ENCODE measurements around the gene PMEPA1. TPM values are rescaled to one million over a fixed set of nuclear protein-coding genes. Genes with fewer than 3 reads are reported as not detected.
A peak's percentile ranks its signal among the peaks of the same experiment; 100 is the strongest.

PMEPA1 gene
- total and polyA plus RNA-seq, 4 donors = 14.3 to 30.5 (median 19.7) TPM

DNA sequence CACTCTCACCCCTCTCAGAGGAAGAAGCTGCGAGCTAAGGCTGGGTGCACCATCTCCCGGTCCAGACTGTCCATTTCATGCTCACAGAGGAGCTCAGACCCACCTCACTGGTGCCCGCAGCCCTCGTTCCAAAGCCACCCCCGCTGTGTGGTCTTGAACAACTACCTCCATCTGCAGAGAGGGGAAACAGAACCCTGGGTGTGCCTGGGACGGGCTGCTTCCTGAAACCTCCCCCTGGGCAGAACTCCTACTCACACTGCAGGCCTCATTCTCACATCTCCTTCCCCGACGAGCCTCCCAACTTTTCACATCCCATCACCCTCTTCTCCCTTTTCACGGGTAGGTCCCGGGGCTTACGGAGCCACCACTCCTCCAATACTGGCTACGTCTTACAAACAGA lies 18.1 kb downstream of the PMEPA1 start:
- H3K4me1 ChIP-seq (ENCODE audit: control insufficient read depth, insufficient read depth, low read length) = peaks cover 73% of the 10 kb centered on the region
- 68% methylated on average over 10 of the region's 12 CpGs for WGBS (ENCODE audit: insufficient coverage)
- H3K27ac ChIP-seq (ENCODE audit: low read depth, low read length) = no peak overlapping the region
- DNase-seq (ENCODE audit: low read depth in 4 of 6, low spot score in 6 of 6) = no peak
- peaks cover 12% of the 10 kb centered on the region for H3K36me3 ChIP-seq (ENCODE audit: control insufficient read depth, insufficient read depth, low read length)
- H3K27me3 ChIP-seq (ENCODE audit: control insufficient read depth, insufficient read depth, low read length) = no peaks in the 10 kb centered on the region
- H3K4me3 ChIP-seq (ENCODE audit: low read depth, low read length) = no peak overlapping the region
- no peaks in the 10 kb centered on the region for H3K9me3 ChIP-seq (ENCODE audit: control insufficient read depth, insufficient read depth, low read length)

DNA sequence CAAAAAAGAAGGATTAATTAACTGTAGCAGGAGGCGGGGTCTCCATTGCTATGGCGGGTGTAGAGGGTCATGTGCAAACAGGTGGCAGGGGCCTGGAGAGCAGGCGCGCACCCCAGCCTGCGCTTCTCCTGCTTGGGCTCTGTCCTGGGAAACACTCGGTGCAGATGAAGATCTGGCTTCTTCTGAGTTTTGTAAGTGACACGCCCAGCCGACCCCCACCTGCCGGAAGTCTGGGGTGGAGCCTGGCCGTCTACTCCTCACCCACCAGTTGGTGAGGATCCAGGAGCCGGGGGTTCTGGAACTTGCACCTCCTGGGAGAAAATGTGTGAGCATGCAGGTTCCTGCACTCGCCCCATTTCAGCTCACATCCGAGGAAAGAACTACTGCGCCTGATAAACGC lies 19.3 kb downstream of the PMEPA1 start:
- Histone ChIP-seq H3K9me3 (ENCODE audit: control insufficient read depth, insufficient read depth, low read length) (no peaks in the 10 kb centered on the region), H3K4me3 (ENCODE audit: low read depth, low read length) (no peak overlapping the region), H3K36me3 (ENCODE audit: control insufficient read depth, insufficient read depth, low read length) (peaks cover 12% of the 10 kb centered on the region), H3K27ac (ENCODE audit: low read depth, low read length) (no peak overlapping the region), H3K4me1 (ENCODE audit: control insufficient read depth, insufficient read depth, low read length) (peaks cover 76% of the 10 kb centered on the region), H3K27me3 (ENCODE audit: control insufficient read depth, insufficient read depth, low read length) (no peaks in the 10 kb centered on the region)
- no peak for DNase-seq (ENCODE audit: low read depth in 4 of 6, low spot score in 6 of 6)
- 89% methylated on average over 7 of the region's 15 CpGs for WGBS (ENCODE audit: insufficient coverage)

DNA sequence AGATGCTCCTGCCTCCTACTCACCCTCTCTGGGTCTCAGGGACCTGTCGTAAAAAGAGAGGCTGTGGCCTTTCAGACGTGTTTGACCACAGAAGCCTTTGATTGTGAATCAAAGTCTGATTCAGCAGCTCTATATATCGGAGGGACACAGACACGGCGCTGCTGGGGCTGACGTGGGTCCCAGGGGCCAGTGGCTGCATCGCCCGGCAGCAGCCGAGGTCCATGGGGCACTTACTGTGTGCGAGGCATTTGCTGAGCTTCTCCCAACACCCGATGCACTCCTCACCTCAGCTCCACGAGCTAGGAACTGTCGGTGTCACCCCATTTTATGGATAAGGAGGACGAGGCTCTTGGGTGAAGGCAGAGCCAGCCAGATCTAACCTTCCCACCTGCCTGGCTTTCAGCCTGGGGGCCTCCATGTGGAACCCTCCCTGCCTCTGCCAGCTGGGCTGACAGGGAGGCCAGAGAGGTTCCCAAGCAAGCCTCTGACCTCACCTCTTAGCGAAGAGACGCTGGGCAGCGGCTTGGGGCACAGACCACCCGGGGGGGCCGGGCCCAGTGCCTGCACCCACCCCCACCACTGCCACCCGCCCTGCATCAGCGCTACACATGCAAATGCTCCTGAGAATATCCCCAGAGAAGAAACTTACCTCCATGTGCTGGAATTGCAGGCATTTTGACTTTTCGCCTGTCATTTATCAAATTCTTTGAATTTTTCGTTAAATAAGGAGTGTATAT lies 19.9 kb downstream of the PMEPA1 start:
- H3K27ac ChIP-seq (ENCODE audit: low read depth, low read length) = no peak overlapping the region
- no peaks in the 10 kb centered on the region for H3K9me3 ChIP-seq (ENCODE audit: control insufficient read depth, insufficient read depth, low read length)
- WGBS (ENCODE audit: insufficient coverage) = 85% methylated on average over 18 of the region's 23 CpGs
- H3K4me3 ChIP-seq (ENCODE audit: low read depth, low read length) = no peak overlapping the region
- peaks cover 77% of the 10 kb centered on the region for H3K4me1 ChIP-seq (ENCODE audit: control insufficient read depth, insufficient read depth, low read length)
- peaks cover 12% of the 10 kb centered on the region for H3K36me3 ChIP-seq (ENCODE audit: control insufficient read depth, insufficient read depth, low read length)
- no peak for DNase-seq (ENCODE audit: low read depth in 4 of 6, low spot score in 6 of 6)
- no peaks in the 10 kb centered on the region for H3K27me3 ChIP-seq (ENCODE audit: control insufficient read depth, insufficient read depth, low read length)

DNA sequence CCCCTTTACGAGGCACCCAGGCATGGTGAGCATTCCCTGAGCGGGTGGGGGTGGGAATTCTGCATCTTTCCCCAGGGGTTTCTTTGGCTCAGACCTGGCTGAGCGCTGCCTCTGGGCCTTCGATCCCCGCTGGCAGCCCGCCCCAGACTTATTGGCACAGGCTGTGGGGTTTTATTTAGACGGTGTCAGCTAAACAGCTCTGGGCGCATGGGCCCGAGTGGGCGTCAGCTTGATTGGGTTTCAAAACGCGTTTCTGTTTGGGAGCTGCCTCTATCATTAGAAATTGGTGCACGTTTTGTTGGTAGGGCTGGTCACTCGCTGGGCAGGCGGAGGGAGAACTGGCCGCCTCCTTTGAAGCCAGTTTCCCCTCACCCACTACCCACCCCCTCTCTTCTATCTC lies 21.0 kb downstream of the PMEPA1 start:
- Histone ChIP-seq H3K27ac (ENCODE audit: low read depth, low read length) (no peak overlapping the region), H3K4me3 (ENCODE audit: low read depth, low read length) (no peak overlapping the region), H3K27me3 (ENCODE audit: control insufficient read depth, insufficient read depth, low read length) (no peaks in the 10 kb centered on the region), H3K36me3 (ENCODE audit: control insufficient read depth, insufficient read depth, low read length) (peaks cover 12% of the 10 kb centered on the region), H3K9me3 (ENCODE audit: control insufficient read depth, insufficient read depth, low read length) (no peaks in the 10 kb centered on the region), H3K4me1 (ENCODE audit: control insufficient read depth, insufficient read depth, low read length) (peaks cover 87% of the 10 kb centered on the region)
- WGBS (ENCODE audit: insufficient coverage) = 33% methylated on average over 13 of the region's 16 CpGs
- peak in 3 of 6 donors; percentile 53 to 89 (median 88) for DNase-seq (ENCODE audit: low read depth in 4 of 6, low spot score in 6 of 6)

DNA sequence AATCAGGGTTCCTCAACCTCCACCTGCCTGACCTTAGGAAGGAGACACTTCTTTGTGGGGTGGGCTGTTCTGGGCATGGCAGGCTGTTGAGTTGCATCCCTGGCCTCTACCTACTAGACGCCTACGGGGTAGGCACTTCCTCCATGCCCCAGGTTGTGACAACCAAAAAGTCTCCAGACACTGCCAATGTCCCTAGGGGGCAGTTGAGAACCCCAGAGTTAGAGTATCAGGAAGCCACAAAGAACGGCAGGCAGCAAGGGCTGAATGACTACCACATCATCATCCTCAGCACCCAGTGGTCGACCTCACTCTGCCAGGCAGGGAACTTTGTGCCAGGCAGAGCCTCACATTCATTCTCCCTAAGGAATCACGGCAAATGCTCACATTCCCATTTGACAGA lies 21.5 kb downstream of the PMEPA1 start:
- H3K4me3 ChIP-seq (ENCODE audit: low read depth, low read length) = no peak overlapping the region
- H3K27me3 ChIP-seq (ENCODE audit: control insufficient read depth, insufficient read depth, low read length) = no peaks in the 10 kb centered on the region
- H3K4me1 ChIP-seq (ENCODE audit: control insufficient read depth, insufficient read depth, low read length) = peaks cover 90% of the 10 kb centered on the region
- WGBS (ENCODE audit: insufficient coverage) = 97% methylated on average over 5 of the region's 5 CpGs
- peaks cover 12% of the 10 kb centered on the region for H3K36me3 ChIP-seq (ENCODE audit: control insufficient read depth, insufficient read depth, low read length)
- H3K27ac ChIP-seq (ENCODE audit: low read depth, low read length) = no peak overlapping the region
- H3K9me3 ChIP-seq (ENCODE audit: control insufficient read depth, insufficient read depth, low read length) = no peaks in the 10 kb centered on the region
- DNase-seq (ENCODE audit: low read depth in 4 of 6, low spot score in 6 of 6) = no peak

DNA sequence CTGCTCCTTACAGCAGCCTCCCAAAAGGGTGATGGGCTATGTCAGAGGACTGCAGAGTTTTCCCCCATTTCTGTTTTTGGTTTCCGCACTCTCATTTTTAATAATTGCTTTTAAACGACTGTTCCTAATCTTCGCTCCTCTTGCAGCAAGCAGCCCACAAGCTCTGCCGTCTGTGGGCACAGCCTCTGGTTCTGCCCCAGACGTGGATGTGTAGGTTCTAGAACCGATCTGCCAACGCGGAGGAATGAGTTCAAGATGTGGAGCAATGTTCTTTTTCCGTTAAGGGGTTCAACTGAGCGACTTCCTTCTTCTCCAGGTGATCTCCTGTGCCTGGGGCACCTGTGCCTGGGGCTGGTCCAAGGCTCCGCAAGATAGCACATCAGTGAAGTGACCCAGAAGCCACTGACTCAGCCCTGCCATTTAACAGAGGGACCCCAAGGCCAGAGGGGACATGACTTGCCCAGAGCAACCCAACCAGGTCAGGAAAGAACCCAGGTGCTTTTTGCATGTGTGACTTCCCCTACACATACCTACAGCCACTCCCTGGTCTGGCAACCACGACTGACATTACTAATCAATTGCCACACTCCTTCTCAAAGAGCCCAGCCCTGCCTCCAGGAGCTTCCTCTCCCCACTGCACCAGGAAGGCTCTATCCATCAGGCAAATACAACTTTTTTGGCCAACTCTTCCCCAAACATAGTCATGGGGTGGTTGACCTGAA lies 22.7 kb downstream of the PMEPA1 start:
- WGBS (ENCODE audit: insufficient coverage) = 89% methylated on average over 12 of the region's 12 CpGs
- H3K27ac ChIP-seq (ENCODE audit: low read depth, low read length) = no peak overlapping the region
- H3K4me1 ChIP-seq (ENCODE audit: control insufficient read depth, insufficient read depth, low read length) = peaks cover 89% of the 10 kb centered on the region
- DNase-seq (ENCODE audit: low read depth in 4 of 6, low spot score in 6 of 6) = no peak
- H3K36me3 ChIP-seq (ENCODE audit: control insufficient read depth, insufficient read depth, low read length) = peaks cover 7% of the 10 kb centered on the region
- H3K9me3 ChIP-seq (ENCODE audit: control insufficient read depth, insufficient read depth, low read length) = no peaks in the 10 kb centered on the region
- H3K4me3 ChIP-seq (ENCODE audit: low read depth, low read length) = no peak overlapping the region
- no peaks in the 10 kb centered on the region for H3K27me3 ChIP-seq (ENCODE audit: control insufficient read depth, insufficient read depth, low read length)

DNA sequence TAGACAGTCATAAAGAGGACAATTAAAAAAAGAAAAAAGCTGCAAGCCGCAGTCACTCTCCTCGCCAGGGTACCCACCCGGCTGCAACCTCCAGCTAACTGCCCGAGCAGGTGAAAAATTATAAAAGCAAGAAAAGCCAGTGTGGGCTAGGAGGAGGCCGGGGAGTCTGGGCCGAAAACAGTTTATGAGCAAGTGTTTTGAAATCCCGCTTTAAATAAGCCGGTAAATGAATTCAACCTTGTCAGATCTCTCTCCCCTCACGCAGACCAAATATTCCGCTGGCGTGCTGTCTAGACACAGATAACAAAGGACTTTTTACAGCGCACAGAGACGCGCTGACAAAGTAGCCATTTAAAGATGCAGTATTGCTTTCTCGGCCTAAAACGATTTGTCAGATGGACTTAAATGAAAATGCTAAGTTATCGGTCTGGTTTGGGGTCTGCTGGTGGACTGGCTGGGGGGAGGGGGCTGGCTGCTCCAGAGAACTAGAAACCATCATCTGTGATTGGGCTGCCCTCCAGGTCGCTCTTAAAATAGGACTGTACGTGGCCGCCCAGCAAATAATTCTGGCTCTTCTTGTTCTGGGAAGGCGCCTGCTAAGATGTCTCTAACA lies 24.6 kb downstream of the PMEPA1 start:
- peak in 2 of 6 donors; percentile 83 to 91 for DNase-seq (ENCODE audit: low read depth in 4 of 6, low spot score in 6 of 6)
- H3K4me1 ChIP-seq (ENCODE audit: control insufficient read depth, insufficient read depth, low read length) = peaks cover 85% of the 10 kb centered on the region
- H3K36me3 ChIP-seq (ENCODE audit: control insufficient read depth, insufficient read depth, low read length) = peaks cover 7% of the 10 kb centered on the region
- no peaks in the 10 kb centered on the region for H3K9me3 ChIP-seq (ENCODE audit: control insufficient read depth, insufficient read depth, low read length)
- WGBS (ENCODE audit: insufficient coverage) = 11% methylated on average over 15 of the region's 21 CpGs
- H3K27ac ChIP-seq (ENCODE audit: low read depth, low read length) = no peak overlapping the region
- peaks cover 3% of the 10 kb centered on the region for H3K27me3 ChIP-seq (ENCODE audit: control insufficient read depth, insufficient read depth, low read length)
- no peak overlapping the region for H3K4me3 ChIP-seq (ENCODE audit: low read depth, low read length)

DNA sequence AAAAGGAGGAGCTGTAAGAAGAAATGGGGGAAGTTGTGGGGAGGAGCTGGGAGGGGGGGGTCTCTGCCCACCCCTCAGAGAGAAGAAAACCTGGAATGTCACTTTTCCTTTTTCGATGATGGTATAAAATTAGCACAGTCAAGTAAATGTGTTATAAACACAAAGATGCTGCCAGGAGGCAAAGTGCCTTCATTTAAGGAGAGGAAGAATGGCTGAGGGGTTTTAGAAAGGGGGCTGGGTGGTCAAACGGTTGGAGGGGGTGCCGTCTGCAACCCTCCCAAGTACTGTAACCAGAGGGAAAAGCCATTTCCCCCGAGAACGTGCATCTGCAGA lies 25.0 kb downstream of the PMEPA1 start:
- peaks cover 85% of the 10 kb centered on the region for H3K4me1 ChIP-seq (ENCODE audit: control insufficient read depth, insufficient read depth, low read length)
- no peak overlapping the region for H3K4me3 ChIP-seq (ENCODE audit: low read depth, low read length)
- peaks cover 5% of the 10 kb centered on the region for H3K27me3 ChIP-seq (ENCODE audit: control insufficient read depth, insufficient read depth, low read length)
- no peaks in the 10 kb centered on the region for H3K9me3 ChIP-seq (ENCODE audit: control insufficient read depth, insufficient read depth, low read length)
- WGBS (ENCODE audit: insufficient coverage) = 23% methylated on average over 4 of the region's 5 CpGs
- peaks cover 3% of the 10 kb centered on the region for H3K36me3 ChIP-seq (ENCODE audit: control insufficient read depth, insufficient read depth, low read length)
- DNase-seq (ENCODE audit: low read depth in 4 of 6, low spot score in 6 of 6) = peak in 1 of 6 donors; percentile 74
- no peak overlapping the region for H3K27ac ChIP-seq (ENCODE audit: low read depth, low read length)

DNA sequence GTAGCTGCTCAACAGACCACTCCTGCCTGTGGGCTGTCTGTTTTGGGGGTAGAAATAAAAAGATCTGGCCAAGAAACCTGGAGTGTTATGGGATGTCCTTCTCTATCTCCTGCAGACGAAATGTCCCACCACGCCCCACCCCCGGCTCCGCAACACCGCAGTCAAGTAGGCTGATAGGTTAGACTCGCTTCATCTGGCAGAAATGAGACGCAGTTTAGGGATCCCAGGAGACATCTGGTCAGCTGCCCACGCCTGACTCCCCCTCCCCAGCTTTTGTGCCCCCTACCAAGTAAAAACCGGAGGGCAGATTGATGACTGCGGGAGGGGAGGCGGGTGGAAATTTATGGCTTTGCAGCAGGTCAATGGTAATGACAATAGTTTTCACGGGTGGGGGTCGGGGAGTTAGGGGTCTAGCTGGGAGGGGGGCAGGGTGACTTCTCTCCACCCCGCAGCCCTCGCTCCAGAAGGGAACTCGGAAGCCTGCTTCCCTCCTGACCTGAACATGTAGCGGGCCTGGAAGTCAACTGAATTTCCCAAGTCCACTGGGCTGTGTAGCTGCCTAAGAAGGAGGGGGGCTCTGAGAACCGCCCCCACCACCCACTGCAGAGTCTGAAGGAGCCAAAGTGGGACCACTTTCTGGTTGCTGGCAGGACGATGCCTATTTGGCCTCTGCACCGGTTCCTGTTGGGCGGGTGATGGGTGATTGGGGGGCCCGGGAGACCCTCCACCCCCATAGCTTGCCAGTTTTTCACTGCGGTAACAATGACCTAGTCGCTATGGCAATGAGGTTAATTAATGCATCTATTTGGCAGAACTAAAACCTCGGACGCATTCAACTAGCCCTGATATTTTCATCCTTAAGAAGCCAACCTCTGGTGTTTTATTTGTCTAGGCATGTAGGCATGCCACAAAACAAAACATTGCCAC lies 25.7 kb downstream of the PMEPA1 start:
- peak in 1 of 6 donors; percentile 78 for DNase-seq (ENCODE audit: low read depth in 4 of 6, low spot score in 6 of 6)
- WGBS (ENCODE audit: insufficient coverage) = 15% methylated on average over 12 of the region's 26 CpGs
- H3K27ac ChIP-seq (ENCODE audit: low read depth, low read length) = no peak overlapping the region
- H3K36me3 ChIP-seq (ENCODE audit: control insufficient read depth, insufficient read depth, low read length) = no peaks in the 10 kb centered on the region
- H3K27me3 ChIP-seq (ENCODE audit: control insufficient read depth, insufficient read depth, low read length) = peaks cover 7% of the 10 kb centered on the region
- peaks cover 80% of the 10 kb centered on the region for H3K4me1 ChIP-seq (ENCODE audit: control insufficient read depth, insufficient read depth, low read length)
- no peaks in the 10 kb centered on the region for H3K9me3 ChIP-seq (ENCODE audit: control insufficient read depth, insufficient read depth, low read length)
- no peak overlapping the region for H3K4me3 ChIP-seq (ENCODE audit: low read depth, low read length)

Data from spinal cord (tissue), 10 donors.